ENCODE results near the gene COL28A1.
"Not testable (repeated sequence)": the region's sequence is repeated elsewhere in the genome, so short reads cannot be mapped to it uniquely, and the experiment has no call there.

The COL28A1 gene

DNA sequence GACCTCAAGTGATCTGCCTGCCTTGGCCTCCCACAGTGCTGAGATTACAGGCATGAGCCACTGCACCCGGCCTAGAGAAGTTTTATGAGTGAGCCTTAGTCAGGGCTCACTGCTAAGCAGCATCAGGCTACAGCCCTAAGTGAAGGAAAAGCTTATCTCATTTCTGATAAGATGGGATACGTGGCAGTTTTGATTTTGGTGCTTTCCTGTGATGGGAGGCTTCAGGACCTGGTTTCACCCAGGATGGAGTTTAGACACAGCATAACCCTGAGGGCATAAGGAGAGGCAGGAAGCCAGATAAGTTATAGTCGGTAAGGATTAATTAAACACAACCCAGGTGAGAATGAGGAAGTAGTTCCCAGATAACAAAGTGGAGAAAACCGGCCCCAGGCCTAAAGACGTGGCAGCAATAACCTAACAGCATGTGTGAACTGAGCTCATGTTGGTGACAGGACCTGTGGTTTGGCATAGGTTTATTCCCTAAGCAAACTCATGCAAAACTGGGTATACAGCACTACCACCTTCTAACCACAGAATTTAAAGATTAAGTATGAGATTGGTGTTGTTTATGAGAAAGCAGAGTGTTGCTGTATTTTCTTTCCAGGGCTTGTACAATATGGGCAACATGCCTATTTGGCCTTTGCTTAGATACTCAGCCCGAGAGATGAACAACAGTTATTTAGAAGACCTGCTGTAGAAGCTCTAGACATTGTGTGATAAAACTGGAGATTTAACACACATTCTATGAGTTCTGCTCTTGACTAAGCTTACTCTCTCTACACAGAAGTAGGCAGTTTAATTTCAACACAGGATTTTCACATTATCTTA is 119.4 kb downstream of the COL28A1 start:
- TF ChIP-seq, protein P1, sequence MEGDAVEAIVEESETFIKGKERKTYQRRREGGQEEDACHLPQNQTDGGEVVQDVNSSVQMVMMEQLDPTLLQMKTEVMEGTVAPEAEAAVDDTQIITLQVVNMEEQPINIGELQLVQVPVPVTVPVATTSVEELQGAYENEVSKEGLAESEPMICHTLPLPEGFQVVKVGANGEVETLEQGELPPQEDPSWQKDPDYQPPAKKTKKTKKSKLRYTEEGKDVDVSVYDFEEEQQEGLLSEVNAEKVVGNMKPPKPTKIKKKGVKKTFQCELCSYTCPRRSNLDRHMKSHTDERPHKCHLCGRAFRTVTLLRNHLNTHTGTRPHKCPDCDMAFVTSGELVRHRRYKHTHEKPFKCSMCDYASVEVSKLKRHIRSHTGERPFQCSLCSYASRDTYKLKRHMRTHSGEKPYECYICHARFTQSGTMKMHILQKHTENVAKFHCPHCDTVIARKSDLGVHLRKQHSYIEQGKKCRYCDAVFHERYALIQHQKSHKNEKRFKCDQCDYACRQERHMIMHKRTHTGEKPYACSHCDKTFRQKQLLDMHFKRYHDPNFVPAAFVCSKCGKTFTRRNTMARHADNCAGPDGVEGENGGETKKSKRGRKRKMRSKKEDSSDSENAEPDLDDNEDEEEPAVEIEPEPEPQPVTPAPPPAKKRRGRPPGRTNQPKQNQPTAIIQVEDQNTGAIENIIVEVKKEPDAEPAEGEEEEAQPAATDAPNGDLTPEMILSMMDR (conservative IDR thresholded peaks at IDR 0.05; ENCODE audit: low read length), result no peak
- peak; percentile 16 for DNase-seq (ENCODE audit: low read depth)
- no peak overlapping the region for H3K4me3 ChIP-seq (ENCODE audit: low read length)

DNA sequence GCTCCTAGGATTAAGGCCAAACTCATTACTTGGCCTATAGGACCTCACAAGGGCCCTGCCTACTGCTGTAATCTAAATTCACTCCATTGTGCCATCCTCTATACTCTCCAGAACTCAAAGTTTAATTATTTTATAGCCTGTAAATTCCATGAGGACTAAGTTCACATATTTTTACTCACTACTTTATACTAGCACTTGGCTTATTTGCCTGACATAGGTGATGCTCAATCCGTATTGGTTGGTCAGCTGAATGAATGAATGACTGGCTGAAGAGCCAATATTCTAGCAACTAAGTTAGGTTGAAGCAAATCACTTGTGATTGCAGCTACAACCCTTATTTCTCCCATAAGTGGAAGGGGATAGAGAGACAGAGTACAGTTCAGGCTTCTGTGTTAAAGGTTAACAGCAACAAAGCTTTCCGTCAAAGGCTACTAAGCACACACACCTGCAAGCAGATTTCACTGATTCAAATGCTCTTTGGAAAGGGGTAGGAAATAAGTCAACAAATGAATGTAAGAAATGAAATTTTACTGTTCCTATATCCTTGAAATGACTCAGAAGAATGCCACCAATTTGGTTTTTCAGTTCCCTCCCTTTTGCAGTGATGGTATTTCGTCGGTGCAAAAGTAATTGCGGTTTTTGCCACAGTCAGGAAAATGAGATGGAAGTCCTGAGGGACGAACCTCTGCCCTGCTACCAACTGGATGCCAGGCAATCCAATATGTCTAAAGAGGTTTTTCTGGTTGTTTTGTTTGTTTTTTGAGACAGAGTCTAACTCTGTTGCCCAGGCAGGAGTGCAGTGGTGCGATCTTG is 120.7 kb downstream of the COL28A1 start:
- no peak for DNase-seq (ENCODE audit: low read depth)
- H3K4me3 ChIP-seq (ENCODE audit: low read length), result no peak overlapping the region
- TF ChIP-seq, protein P1 (conservative IDR thresholded peaks at IDR 0.05; ENCODE audit: low read length), result no peak

DNA sequence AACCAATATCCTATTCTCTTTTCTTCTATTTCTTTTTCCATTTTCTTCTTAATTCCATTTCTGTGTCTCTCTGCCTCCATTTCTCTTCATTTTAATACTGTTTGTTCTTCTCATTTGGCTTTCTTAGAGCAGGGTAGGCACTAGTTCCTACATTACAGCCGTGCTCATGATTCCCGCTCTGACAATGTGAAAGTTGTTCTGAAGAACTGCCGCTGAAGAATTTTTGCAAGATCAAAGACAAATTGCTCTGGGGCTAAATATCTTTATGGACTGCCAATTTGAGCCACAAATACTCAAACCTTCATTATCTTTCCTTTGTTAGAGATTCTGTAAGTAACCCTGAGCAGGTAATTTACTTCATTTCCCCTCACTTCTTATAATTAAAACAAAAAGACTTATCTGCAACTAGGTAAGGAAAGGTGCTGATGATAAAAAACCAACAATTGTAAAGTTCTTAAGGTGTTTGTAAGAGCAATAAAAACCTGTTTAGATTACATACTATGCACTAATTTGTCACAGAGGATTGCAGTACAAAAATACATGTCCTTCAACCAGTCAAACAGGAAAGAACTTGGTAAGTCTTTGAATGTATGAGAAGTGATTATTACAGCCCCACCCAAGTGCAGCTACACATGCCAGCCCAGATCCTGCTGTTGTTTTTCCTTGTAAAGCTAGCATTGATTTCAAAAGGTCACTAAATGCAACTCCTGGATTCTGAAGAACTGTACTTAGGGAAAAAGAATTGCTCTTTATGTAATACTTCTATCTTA is 127.5 kb downstream of the COL28A1 start:
- DNase-seq (ENCODE audit: low read depth), result no peak
- TF ChIP-seq, protein P1 (conservative IDR thresholded peaks at IDR 0.05; ENCODE audit: low read length), result no peak
- no peak overlapping the region for H3K4me3 ChIP-seq (ENCODE audit: low read length)

DNA sequence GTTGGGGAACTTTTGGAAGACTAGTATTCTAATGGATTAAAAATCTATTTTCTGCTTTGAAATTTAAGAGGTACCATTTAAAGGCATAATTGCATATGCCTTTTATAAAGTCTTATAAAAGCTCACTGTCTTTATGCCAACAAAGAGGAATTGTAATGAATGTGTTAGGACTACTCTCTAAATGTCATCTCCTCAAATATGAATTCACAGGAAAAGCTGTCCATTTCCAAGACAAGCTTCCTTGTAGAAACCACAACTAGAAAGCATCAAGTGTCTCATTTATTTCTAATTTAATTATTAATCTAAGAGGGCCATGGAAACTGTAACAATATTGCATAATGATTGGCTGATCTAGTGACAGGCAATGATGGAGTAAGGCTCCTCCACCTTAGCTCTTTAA is 130.2 kb downstream of the COL28A1 start:
- no peak for DNase-seq (ENCODE audit: low read depth)
- no peak overlapping the region for H3K4me3 ChIP-seq (ENCODE audit: low read length)
- TF ChIP-seq, protein P1 (conservative IDR thresholded peaks at IDR 0.05; ENCODE audit: low read length), result no peak

DNA sequence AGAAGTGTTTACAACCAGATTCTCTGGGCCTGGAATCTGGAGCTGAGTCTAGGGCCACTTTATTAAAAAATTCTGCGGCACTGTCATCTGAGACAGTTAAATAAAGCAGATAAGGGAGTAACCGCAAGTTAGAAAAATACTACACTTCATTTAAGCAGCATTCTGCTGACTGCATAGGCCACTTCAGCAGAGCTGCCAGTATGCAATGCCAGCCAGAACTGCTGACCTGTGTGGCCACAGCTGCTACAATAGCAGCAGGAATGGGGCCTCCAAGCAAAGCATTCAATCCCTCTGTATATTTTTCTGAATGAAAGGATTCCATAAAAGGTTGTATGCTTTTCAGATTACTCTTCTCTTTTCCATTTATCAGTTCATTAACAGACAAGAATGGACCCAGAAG is 136.0 kb downstream of the COL28A1 start:
- TF ChIP-seq, protein P1 (conservative IDR thresholded peaks at IDR 0.05; ENCODE audit: low read length), result no peak
- no peak overlapping the region for H3K4me3 ChIP-seq (ENCODE audit: low read length)
- no peak for DNase-seq (ENCODE audit: low read depth)

DNA sequence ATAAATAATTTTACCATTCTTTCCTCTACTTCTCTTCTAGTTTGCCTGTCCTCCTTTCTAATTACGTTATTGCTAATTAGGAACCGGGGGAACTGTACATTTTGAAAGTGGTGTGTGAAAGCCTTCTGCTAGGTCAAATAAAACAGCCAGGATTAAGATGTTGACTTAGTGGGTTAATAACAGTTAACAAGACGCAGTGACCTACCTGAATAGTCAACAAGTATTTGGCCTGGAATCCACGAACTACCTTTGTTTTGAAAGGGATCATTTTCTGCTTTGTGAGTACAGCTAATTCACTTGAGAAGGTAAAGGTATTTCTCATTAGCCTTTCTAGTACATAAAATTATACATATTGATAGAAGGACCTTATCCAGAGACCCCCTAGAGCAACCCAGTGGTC is 139.9 kb downstream of the COL28A1 start:
- TF ChIP-seq, protein P1 (conservative IDR thresholded peaks at IDR 0.05; ENCODE audit: low read length), result no peak
- DNase-seq (ENCODE audit: low read depth), result no peak
- H3K4me3 ChIP-seq (ENCODE audit: low read length), result no peak overlapping the region

DNA sequence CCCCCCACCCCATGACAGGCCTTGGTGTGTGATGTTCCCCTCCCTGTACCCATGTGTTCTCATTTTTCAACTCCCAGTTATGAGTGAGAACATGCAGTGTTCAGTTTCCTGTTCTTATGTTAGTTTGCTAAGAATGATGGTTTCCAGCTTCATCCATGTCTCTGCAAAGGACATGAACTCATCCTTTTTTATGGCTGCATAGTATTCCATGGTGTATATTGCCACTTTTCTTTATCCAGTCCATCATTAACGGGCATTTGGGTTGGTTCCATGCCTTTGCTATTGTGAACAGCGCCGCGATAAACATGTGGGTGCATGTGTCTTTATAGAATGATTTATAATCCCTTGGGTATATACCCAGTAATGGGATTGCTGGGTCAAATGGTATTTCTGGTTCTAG is 147.5 kb downstream of the COL28A1 start:
- not testable (repeated sequence) for DNase-seq (ENCODE audit: low read depth); H3K4me3 ChIP-seq (ENCODE audit: low read length)

All from AG10803 (cell line).